GM21786 (cell line): ENCODE measurements around the gene CAVIN4.

Source experiments
- ATAC-seq: cut with Tn5 transposase; IDR thresholded peaks from one replicate; pipeline ENCODE4 v1.9.1; 2021; ENCODE audit not compliant: unreplicated experiment

CAVIN4 gene, protein sequence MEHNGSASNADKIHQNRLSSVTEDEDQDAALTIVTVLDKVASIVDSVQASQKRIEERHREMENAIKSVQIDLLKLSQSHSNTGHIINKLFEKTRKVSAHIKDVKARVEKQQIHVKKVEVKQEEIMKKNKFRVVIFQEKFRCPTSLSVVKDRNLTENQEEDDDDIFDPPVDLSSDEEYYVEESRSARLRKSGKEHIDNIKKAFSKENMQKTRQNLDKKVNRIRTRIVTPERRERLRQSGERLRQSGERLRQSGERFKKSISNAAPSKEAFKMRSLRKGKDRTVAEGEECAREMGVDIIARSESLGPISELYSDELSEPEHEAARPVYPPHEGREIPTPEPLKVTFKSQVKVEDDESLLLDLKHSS

DNA sequence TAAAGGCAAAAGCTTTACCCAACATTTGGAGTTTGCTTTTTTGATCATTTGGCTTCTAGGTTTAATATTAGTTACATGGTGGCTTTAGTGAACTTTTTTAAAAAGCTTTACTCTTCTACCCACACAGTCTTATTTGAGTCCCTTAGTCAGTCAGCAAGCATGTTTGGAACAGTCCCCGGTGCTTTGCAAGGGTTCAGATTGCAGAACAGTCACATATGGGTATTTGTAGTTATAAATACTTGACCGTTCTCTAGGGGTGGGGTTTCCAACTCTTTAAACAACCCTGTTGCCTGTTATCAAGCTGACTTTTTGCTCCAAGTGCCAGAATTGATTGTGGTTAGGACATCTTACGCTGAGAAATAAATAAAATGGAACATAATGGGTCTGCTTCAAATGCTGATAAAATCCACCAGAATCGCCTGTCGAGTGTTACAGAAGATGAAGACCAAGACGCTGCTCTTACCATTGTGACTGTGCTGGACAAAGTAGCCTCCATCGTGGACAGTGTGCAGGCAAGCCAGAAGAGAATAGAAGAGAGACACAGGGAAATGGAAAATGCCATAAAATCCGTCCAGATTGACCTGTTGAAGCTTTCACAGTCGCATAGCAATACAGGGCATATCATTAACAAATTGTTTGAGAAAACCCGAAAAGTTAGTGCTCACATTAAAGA lies at the start of gene CAVIN4:
TSS of gene CAVIN4 (plus strand) at position 304 of the 673 bp plus-strand sequence. CDS start at position 369, 65 bp downstream.
- ATAC-seq = no peak

DNA sequence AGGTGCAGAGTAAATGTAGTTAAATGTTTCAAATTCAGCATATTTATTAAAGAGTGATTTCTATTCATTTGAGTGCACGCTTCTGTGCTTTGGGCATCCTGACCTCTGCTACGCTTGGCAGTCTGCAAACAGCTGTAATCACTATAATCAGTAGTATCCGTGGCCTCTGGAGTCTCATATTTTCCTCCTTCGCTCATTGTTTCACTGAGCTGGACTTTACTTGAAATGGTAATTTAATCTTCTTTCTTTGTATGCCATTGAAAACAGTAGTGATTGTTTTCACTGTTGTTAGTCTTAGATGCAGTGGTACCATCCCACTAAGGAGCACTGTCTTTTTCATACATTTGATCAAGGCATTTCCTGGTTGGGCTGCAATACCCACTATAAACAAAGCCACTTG lies 43.5 kb upstream of the CAVIN4 start:
- no peak for ATAC-seq

DNA sequence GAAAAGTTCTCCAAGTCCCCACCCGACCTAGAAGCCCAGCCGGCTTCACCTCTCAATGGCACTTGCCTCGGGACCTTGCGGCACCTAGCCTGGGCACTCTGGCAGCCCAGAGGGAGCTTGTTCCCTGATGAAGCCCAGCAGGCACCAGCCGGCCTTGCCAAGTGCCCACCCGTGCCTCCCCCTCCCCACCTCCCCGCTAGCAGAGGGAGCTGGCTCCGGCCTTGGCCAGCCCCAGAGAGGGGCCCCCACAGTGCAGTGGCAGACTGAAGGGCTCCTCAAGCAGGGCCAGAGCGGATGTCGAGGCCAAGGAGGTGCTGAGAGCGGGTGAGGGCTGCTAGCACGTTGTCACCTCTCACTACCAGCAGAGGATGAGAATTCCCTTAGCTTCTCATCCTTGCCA lies 37.6 kb upstream of the CAVIN4 start:
- ATAC-seq = no peak

DNA sequence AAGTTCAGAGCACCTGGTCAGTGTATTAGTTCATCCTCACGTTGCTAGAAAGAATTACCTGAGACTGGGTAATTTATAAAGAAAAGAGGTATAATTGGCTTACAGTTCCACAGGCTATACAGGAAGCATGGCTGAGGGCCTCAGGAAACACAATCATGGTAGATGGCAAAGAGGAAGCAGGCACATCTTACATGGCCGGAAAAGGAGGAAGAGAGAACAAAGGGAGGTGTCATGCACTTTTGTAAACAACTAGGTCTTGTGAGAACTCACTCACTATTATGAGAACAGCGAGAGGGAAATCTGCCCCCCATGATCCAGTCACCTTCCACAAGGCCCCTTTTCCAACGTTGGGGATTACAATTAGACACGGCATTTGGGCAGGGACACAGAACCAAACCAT lies 28.8 kb upstream of the CAVIN4 start:
- no peak for ATAC-seq

DNA sequence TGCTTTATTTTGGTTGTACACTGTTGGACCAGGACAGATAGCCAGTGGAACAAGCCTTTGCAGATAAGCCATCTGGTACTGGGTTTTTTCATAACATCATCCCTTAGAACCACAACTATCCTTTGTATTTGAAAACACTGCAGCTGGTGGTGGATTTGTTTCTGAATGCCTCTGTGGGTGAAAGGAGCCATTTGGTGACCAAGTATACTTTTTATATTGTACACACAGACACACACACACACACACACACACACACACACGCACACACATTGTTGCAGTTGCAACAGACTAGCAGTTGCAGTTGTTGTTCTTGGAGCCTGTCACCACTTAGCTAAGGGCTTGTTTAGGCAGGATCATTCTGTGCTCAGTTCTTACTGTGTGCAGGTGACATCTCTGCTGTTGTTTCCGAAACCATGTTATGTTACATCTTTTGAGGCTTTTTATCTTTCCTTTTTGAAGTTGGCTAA lies 22.9 kb upstream of the CAVIN4 start:
- peak; percentile 46 for ATAC-seq

DNA sequence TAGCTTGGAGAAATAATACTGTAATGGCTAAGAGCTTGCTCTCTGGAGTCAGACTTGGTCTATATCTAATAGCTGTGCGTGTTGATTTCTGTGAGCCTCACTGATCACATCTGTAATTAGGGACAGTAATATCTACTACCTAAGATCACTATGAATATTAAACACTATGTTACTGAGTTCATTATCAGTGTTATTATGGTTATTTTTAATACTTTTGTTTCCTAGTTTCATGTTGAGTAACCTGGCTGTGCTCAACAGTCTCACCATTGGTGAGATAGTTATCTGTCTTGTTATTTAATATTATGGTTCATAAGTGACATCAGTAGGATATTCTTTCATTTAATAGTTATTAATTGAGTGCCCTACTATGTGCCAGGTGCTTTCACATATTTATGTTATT lies 22.4 kb upstream of the CAVIN4 start:
- ATAC-seq = peak; percentile 79

DNA sequence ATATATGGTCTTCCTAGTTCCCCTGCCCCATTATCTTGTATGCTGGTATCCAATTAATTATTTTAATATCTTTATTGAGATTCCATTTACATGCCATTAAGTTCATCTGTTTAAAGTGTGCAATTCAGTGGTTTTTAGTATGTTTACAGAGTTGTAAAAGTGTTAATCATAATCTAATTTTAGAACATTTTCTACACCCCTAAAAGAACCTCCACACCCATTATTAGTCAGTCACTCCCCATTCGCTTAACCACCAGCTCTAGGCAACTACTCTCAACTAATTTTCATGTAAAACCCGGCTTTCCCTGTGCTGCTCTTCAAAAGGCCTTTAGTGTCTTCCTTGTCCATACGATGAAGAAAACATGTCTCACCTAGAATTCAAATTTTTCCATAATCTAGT lies 20.8 kb upstream of the CAVIN4 start:
- ATAC-seq = no peak

DNA sequence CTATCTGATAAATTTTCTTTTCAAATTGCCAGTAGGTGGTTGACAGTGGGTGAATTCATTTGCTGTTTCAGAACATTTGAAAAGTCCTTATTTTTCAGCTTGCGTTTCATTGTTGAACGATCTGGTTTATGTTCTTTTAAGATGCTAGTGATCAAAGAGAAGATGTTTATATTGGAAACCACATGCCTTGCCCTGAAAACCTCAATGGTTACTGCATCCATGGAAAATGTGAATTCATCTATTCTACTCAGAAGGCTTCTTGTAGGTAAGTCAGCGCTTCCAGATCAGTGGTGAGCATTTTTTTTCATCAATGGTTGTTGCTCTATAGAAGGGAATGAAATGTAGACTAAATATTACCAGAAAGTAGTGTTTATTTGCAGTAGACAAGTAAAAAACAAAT lies 16.6 kb upstream of the CAVIN4 start:
- ATAC-seq = no peak

DNA sequence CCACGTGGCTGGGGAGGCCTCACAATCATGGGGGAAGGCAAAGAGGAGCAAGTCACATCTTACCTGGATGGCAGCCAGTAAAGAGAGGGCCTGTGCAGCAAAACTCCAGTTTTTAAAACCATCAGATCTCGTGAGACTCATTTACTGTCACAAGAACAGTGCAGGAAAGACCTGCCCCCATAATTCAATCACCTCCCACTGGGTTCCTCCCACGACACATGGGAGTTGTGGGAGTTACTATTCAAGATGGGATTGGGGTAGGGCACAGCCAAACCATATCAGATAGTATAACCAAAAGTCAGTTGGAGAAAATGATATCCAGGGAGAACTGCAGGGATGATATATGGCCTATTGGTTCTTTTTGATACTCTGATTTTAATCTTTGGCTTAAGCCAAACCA lies 10.0 kb upstream of the CAVIN4 start:
- no peak for ATAC-seq

DNA sequence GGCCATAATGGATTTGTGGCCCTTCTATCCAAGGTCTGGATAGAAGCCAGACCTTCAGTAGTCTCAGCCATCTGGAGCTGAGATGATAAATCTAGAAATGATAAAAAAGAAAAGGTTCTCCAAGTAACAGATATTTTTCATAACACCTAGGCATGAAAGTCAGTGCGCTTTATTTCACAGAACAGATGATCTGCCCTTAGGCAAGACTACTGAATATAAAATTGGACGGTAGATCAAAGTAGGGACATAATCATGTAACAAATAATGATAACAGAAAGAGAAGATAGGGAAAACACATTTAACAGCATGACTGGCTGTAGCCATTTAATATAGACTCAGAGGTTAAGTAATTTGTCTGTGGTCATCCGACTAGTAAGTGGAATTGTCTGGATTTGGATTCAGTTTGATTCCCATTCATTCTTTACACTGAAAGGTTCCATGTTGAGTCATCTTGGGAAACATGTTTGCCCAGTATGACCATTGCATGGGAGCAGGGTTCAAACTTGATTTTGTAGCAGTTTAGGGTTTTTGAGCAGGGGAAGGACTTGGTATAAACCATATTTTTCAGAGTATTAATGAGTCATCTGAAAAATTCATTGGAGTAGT lies 4.1 kb upstream of the CAVIN4 start:
- ATAC-seq = no peak

DNA sequence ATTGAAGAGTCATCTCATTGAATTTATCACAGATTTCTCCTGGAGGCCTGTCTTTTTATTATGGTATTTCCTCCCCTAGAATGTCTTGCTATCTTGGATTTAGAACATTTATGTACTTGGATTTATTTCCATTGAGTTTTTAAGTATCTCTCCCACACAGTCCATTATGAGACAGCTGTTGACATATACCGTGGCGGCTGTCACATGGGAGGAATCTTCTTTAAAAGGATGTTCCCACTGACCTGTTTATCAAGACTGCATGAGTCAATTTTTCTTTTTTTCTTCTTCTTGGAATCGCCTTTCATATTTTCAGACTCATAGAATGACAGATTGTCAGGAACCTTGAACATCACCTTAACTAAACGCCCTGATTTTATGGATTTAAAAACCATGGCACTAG lies 2.9 kb upstream of the CAVIN4 start:
- no peak for ATAC-seq

DNA sequence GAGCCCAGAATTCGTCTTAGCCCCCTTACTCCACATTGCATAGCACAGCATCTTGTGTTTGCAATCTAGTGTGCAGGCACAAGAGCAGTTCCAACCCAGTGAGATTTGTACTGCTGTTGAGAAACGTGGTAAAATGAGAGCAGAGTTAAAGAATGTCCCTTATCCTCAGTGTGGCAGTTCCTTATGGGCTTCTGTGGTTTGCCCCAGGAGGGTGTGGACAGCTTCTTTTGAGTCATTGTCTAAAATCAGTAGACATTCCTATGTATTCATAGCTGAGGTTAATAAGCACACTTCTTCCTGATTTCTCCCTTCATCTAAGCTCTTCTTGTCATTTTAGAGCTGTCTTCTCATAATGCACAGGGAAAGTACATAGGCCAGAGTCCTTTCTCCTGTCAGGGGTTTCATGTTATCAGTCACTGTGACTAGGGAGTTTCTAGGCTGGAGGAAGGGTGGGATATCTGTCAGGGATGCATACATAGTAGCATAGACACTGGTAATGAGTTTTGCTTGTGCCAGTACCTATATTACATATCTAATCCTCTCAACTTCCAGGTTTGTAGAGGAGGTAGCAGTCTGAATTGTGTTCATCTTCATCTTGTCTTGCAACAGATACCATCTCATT lies 2.0 kb upstream of the CAVIN4 start:
- no peak for ATAC-seq

DNA sequence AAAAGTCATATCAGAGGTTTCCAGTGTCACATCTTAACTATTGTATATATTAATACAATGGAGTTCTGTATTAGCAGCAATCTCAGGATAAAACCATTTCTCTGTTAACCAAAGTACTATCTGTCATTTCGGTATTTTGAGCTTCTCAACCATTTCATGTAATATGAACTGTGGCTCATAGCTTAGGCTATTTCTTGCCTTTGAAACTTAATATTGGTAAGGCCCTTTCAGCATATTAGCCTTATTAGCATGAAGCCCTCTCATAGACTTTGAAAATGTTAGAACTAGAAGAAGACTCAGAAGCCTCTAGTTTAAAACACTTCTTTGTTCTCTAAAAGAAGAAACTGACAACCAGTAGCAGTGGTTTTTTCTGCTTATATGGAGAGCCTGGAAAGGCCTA lies 731 bp downstream of the CAVIN4 start:
- ATAC-seq = no peak

DNA sequence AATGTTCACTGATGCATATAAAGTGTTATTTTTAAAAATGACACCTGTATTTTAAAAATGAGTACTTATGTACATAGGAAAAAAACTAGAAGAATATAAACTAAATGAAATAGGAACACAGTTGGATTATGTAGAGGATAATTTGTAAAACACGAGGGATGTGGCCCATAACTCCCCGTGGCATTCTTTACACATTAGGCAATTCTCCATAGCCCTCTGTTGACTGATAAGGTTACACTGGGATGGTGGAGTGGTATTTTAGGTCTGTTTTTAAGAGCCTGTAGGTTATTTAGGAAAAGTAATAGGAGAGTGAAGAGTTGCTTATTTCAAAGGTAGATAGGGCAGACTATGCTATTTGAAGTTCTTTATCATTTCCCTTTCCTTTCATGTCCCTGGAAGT lies 1.8 kb downstream of the CAVIN4 start:
- ATAC-seq = no peak

DNA sequence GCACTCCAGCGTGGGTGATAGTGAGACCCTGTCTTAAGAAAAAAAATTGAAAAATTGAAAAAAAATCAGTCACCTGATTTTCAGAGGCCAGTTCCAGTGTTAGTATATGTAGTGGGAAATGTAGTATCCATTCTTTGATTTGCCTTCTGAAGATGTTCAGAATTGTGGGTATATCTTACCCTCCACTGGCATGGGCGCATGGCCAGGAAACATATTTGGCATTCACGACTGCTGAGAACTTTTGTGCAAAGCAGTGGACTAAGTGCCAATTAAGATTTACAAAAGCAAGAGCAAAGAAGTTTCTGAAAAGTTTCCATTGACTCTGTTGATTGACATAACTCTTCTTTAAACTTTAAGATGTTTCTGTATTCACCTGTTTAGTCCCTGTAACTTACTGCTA lies 2.4 kb downstream of the CAVIN4 start:
- no peak for ATAC-seq

DNA sequence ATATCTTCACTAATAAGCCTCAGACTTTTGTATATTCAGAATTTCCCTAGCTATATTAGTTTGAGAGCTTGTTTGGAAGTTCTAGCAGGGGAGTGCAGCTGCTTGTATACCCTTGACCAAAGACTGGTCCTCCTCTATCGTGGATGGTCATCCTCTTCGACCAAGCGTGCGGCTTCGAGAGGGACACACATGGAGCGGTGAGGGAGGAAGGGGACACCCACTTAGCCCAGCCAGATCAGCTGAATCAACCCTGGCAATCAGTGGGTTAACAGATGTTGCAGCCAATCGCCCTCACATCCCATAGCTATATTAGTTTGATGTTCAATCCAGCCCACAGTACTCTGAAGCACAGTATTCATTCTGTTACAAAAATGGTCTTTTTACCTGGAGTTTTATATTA lies 3.2 kb downstream of the CAVIN4 start:
- ATAC-seq = no peak

DNA sequence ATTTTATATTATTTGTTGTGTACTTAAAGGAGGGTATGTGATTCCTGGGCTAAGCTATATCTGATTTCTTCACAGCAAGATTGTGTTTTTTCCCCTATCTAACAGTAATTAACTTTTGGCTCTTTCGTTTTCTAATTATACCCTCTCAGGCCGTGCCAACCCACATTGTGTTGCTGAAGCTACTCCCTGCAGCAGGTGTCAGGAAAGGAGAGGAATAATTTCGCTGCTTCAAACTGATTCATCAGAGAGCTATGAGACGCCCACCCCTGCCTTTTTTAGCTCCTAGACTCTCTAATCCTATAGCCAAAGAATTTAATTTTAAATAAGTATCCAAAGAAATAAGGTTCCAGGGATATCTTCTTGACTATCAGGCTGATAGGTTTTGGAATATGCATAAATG lies 3.8 kb downstream of the CAVIN4 start:
- no peak for ATAC-seq

DNA sequence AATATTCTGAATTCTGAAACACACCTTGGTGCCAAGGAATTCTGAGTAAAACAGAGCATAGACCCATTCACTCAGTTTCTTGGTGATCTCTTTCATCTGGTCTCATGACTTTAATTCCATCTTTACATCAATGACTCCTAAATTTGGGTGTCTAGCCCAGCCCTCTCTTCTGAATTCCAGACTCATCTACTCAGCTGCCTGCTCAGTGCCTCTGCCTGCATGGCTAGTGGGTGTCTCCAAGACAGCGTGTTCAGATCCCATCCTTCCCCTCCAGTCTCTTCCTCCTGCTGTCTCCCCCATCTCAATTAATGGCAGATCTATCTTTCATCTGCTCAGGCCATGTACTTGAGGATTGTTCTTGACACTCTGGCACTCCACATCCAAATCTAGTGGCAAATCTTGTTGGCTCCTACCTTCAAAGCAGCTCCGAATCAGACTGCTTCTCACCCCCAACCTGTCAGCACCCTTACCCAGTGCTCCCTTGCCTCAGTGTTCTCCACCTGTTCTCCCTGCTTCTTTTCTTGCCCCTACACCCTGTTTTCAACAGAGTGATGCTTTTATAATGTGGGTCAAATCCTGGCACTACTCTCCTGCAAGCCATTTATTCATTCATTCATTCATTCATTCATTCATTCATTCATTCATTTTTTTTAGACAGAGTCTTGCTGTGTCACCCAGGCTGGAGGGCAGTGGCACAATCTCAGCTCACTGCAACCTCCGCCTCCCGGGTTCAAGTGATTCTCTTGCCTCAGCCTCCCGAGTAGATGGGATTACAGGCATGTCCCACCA lies 5.3 kb downstream of the CAVIN4 start:
- no peak for ATAC-seq

DNA sequence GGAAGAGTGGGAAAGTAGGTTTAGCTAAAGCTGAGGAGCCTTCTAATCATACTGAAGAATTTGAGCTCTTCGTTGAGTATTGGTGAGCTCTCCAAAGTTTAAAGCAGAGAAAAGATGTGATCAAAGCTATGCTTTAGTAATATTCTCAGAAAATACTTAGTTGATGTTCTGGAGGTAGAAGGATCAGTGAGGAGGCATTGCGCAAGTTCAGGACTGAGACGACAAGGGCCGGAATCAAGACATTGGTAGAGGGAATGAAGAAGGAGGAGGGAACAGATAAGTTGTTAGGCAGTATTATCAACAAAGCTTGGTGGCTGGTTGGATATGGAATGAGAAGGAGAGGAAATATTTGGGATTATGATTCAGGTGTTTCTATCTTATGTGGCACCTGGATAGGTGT lies 7.1 kb downstream of the CAVIN4 start:
- no peak for ATAC-seq

DNA sequence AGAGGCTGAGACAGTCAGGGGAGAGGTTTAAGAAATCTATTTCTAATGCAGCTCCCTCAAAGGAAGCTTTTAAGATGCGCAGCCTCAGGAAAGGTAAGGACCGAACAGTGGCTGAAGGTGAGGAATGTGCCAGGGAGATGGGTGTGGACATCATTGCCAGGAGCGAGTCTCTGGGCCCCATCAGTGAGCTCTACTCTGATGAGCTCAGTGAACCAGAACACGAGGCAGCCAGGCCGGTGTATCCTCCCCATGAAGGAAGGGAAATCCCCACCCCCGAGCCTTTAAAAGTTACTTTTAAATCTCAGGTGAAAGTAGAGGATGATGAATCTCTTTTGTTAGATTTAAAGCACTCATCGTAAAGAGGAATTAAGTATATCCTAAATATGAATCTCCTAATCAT lies 8.2 kb downstream of the CAVIN4 start:
- no peak for ATAC-seq

DNA sequence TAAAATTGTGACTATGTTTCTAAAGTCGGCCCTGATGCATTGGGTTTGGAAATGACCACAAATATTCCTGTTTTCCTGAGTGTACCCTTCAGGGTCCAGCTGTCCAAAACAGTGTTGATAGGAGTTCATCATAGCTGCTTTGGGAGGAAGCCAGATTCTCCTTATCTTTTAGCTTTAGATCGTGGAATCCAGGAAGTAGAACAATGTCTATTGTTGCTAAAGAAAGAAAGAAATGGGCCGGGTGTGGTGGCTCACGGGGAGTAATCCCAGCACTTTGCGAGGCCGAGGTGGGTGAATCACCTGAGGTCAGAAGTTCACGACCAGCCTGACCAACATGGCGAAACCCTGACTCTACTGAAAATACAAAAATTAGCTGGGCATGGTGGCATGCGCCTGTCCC lies 9.5 kb downstream of the CAVIN4 start:
- ATAC-seq = no peak
